Measurements from ENCODE around the gene KLK5. TPM values are rescaled to one million over a fixed set of nuclear protein-coding genes. Genes with fewer than 3 reads are reported as not detected.
"Not testable (repeated sequence)": the region's sequence is repeated elsewhere in the genome, so short reads cannot be mapped to it uniquely, and the experiment has no call there.

Gene KLK5
- total RNA-seq, 1 donor from 2014 or later, result not detected

- intact Hi-C loops (cut with micrococcal nuclease), result loop anchor here (2.0 to 5.0 kb wide), 2 partner anchors 16 to 385 kb away; no protein-coding TSS in a partner anchor
Measured at GRCh38 chr19:50922317-50922853, 30.5 kb downstream of the KLK5 start.

DNA sequence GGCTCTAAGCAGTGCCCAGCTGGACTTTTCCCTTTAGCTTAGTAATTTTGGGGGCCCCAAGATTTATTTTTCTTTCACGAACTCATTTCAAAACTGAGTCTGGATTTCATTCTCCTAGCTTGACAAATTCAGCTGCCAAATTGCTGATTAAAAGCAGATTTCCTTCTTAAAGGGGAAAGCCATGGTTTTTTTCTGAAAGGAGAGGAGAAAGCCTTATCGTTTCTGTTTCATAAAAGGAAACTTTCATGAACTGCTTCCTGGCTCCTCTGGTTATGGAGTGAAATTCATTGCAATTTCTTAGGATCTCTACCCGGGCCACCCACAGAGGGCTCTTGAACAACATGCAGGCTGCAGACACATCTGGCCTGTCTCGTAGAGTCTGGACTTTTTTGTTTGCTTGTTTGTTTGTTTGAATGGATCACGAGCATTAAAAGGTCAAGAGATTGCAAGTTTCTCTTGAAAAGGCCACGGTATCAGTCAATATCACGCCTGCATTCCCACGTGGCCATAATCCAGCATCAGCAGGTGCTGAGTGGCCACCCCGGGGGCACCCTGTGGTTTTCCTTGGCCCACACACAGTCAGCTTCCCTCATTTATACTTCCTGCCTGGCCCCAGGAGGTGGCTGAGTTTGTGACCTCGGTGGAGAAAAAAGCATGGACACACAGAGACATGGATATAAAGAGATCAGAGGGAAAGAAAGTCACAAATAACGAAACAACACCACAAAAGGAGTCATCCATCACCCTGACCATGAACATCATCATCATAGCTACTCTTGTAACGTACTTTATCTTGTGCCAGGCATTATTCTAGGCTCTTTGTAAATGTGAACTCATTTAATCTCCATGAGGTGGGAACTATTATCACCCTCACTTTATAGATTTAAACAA, 31.2 kb downstream of the KLK5 start:
- intact Hi-C loops (cut with micrococcal nuclease), result loop anchor here (2.0 to 5.0 kb wide), 2 partner anchors 15 to 384 kb away; no protein-coding TSS in a partner anchor

GRCh38 chr19:50916069-50916468, 36.8 kb downstream of the KLK5 start:
- intact Hi-C loops (cut with micrococcal nuclease), result no loop called here

- intact Hi-C loops (cut with micrococcal nuclease), result no loop called here
Measured at GRCh38 chr19:50912727-50913716, 39.8 kb downstream of the KLK5 start.

DNA sequence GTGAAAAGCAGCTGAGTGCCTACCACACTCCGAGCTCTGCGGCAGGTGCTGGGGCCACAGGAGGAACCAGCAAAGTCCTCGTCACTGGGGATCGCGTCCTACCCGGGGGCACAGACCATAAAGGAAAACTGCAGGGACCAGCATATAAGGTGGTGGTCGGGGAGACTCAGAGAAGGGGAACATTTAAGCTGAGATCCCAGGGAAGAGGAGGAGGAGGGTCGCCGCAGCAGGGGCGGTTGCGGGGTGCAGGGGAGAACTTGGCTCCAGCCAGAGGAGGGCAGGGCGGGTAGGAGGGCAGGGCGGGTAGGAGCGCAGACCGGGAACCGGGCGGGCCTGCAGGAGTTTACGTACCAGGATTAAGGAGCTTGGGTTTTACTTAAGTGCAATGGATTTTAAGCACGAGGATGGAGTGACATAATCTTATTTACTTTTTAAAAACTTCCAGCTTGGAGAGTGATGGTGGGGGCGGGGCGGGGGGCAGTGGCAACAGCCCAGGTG, 40.7 kb downstream of the KLK5 start:
- intact Hi-C loops (cut with micrococcal nuclease), result no loop called here

DNA sequence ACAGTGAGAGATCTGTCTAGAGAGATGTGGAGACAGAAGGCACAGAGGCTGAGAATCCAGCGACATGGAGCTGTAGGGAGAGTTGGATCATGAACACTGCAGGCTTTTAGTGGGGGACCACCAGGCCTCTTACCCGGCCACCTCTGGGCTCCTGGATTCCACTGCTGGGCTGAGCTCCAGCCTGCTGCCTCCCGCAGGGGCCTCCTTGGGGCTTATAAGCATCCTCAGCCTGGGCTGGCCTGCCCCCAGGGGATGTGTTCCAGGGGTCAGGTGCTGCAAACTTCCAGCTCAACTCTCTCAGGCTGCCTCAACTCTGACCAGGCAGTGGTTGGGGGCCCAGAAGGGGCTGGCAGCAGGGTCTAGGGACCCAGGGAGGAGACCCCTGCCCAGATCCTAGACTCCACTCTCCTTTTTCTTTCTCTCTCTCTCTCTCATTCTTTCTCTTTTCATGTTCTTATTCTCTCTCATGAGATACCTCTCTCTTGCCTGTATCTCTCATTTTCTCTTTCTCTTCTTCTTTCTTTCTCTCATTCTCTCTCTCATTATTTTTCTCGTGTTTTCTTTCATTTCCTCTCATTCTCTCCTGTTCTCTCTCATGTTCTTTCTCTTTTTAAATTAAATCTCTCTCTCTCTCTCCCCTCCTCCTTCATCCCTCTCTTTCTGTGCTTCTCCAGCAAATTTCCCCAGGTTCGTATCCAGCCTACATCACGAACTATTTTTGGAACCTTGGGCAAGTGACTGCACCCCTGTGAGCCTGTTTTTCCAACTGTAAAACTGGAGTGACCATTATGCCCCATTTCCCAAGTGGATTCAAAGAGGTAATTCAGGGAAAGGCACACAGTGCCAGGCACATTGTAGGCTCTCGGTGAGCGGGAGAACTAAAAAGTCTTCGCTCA, 41.4 kb downstream of the KLK5 start, which contains the start of gene KLK4:
Gene KLK4 (minus strand): TSS at position 190 of the 896 bp plus-strand sequence. CDS start 657 bp downstream, outside the sequence.
- intact Hi-C loops (cut with micrococcal nuclease), result no loop called here

DNA sequence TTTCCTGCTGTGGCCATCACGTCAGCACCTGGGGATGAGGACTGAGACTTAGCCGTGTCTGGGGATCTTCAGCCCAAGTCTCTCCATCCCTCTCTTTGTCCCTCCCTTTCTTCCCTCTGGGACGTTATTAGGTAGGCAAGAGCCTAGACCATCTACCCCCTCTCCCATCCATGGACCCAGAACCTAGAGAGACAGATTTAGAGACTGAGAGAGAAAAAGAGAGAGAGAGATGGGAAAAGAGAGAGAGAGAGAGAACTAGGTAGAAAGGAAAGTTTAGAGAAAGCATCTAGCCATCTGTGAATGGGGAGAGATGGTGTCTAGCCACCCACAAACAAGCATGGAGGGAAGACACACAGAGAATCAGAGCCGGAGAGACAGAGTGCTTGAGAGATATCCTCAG, 42.1 kb downstream of the KLK5 start:
- intact Hi-C loops (cut with micrococcal nuclease), result no loop called here

GRCh38 chr19:50909240-50910070, 43.4 kb downstream of the KLK5 start:
- intact Hi-C loops (cut with micrococcal nuclease), result no loop called here

- intact Hi-C loops (cut with micrococcal nuclease), result no loop called here
Measured at GRCh38 chr19:50908336-50908735, 44.5 kb downstream of the KLK5 start.

GRCh38 chr19:50906217-50906616, 46.6 kb downstream of the KLK5 start:
- intact Hi-C loops (cut with micrococcal nuclease), result loop anchor here (2.0 kb wide), 1 partner anchor 17 kb away; no protein-coding TSS in a partner anchor

- intact Hi-C loops (cut with micrococcal nuclease), result no loop called here
Measured at GRCh38 chr19:50902640-50903039, 50.2 kb downstream of the KLK5 start.

DNA sequence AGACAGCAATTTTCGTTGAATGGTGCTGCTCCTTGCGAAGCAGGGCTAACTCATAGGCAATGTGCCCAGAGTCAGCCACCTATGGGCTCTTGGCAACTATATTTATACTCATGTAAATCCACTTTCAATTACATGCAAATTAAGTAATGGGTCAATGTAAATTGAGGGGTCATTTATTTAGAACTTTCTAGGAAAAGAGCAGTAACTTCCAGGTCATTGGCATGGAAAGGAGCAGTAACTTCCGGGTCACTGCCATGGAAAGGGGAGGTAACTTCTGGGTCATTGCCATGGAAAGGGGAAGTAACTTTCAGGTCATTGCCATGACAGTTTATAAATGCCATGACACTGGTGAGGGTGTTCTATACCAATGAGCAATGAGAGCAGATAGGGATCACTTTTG, 53.3 kb downstream of the KLK5 start:
- intact Hi-C loops (cut with micrococcal nuclease), result no loop called here

DNA sequence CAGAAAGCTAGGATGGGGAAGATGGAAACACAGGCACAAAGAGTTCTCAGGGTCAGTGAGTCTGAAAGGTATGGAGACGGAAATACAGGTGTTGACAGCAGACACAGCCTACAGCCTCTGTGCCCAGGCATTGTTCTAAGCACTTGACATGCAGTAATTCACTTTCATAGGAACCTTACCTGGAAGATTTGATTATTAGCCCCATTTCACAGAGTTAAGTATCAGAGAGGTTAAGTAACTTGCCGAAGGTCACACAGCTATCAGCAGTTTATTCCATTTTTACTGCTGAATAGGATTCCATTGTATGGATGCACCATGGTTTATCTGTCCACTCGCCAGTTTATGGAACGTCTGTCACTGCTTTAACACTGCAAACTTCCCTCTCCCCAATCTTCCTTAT, 54.8 kb downstream of the KLK5 start:
- intact Hi-C loops (cut with micrococcal nuclease), result no loop called here

GRCh38 chr19:50897612-50898011, 55.2 kb downstream of the KLK5 start:
- intact Hi-C loops (cut with micrococcal nuclease), result no loop called here

DNA sequence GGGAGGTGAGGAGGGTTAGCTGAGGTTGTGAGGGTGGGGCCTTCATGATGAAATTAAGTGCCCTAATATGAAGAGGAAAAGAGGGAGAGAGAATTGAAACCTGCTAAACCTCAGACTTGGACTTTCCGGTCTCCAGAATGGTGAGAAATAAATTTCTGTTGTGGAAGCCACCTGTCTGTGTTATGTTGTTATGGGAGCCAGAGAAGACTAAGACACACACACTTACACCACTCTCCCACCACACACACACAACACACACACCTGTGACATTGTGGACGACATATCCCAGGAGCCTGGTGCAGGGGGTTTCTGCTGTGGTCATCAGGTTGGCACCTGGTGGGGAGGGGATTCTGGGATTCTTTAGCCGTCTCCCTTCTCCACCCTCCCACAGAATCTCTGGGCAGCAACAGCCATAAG, 55.6 kb downstream of the KLK5 start:
- intact Hi-C loops (cut with micrococcal nuclease), result no loop called here

GRCh38 chr19:50896591-50897190, 56.1 kb downstream of the KLK5 start:
- intact Hi-C loops (cut with micrococcal nuclease), result no loop called here

DNA sequence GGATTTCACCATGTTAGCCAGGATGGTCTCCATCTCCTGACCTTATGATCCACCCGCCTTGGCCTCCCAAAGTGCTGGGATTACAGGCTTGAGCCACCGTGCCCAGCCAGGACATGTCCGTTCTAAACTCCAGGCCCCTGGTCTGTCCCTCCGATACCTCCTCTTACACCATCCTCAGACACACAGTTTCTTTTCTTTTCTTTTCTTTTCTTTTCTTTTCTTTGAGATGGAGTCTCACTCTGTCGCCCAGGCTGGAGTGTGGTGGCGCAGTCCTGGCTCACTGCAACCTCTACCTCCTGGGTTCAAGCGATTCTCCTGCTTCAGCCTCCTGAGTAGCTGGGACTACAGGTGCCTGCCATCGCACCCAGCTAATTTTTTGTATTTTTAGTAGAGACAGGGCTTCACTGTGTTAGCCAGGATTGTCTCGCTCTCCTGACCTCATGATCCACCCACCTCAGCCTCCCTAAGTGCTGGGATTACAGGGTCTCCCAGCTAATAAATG, 56.7 kb downstream of the KLK5 start:
- intact Hi-C loops (cut with micrococcal nuclease), result not testable (repeated sequence)

Data from T-helper 2 cell treated with Interferon-gamma antibody and Interleukin-4, amounts not matched to agents 100 ng/mL and 5 ng/mL, for 36 hours (primary cell).